WTC11 (cell line): ENCODE results near the gene GUCA2B. TPM values are rescaled to one million over a fixed set of nuclear protein-coding genes. Genes with fewer than 3 reads are reported as not detected.

ENCODE experiments used
- ATAC-seq: fragments of 200-7000 bp; cut with Tn5 transposase; 2 replicates; pipeline ENCODE4 v1.10.0; 2021; ENCODE audit warnings: mild to moderate bottlenecking, moderate library complexity
- CTCF ChIA-PET: fragments of 300-600 bp; sonication (Branson Sonifier 250); formaldehyde crosslinking; loops from one replicate; lab custom pipeline; 2021; ENCODE audit warnings: antibody characterized with exemption; lab: Charles Lee
- POLR2A ChIA-PET: fragments of 350-600 bp; sonication (Branson Sonifier 250); formaldehyde crosslinking; loops from one replicate; lab custom pipeline; 2021; ENCODE audit warnings: antibody characterized with exemption; lab: Charles Lee
- DNase-seq: peaks from one replicate; pipeline ENCODE4 v3.0.0; 2021; ENCODE audit warnings: low spot score
- H3K27ac Mint-ChIP-seq: 2 replicates; pipeline ENCODE4 v1.8.0; 2021; ENCODE audit warnings: mixed read lengths
- H3K27me3 Mint-ChIP-seq: 2 replicates; pipeline ENCODE4 v1.8.0; 2021; ENCODE audit warnings: low read depth, mild to moderate bottlenecking, moderate library complexity, mixed read lengths
- H3K36me3 Mint-ChIP-seq: 2 replicates; pipeline ENCODE4 v1.8.0; 2021; ENCODE audit warnings: mixed read lengths
- H3K4me1 Mint-ChIP-seq: 2 replicates; pipeline ENCODE4 v1.8.0; 2022; ENCODE audit warnings: mixed read lengths
- H3K4me3 Mint-ChIP-seq: 2 replicates; pipeline ENCODE4 v1.8.0; 2021; ENCODE audit warnings: mild to moderate bottlenecking, moderate library complexity, mixed read lengths
- H3K9me3 Mint-ChIP-seq: 2 replicates; pipeline ENCODE4 v1.8.0; 2021; ENCODE audit warnings: mixed read lengths
- ARID4B ChIP-seq: sonication (generic); formaldehyde crosslinking; IDR thresholded peaks from 2 replicates; pipeline ENCODE4 v1.8.0; 2023; ENCODE audit warnings: missing genetic modification reagents, mild to moderate bottlenecking, borderline replicate concordance
- ATF3 ChIP-seq: sonication (generic); formaldehyde crosslinking; conservative IDR thresholded peaks from 2 replicates; pipeline ENCODE4 v1.8.1; 2022; ENCODE audit warnings: mild to moderate bottlenecking, missing genetic modification reagents
- E2F1 ChIP-seq: sonication (generic); formaldehyde crosslinking; IDR thresholded peaks from 2 replicates; pipeline ENCODE4 v1.8.0; 2022; ENCODE audit warnings: mild to moderate bottlenecking, missing genetic modification reagents
- E2F5 ChIP-seq: sonication (generic); formaldehyde crosslinking; IDR thresholded peaks from 2 replicates; pipeline ENCODE4 v1.8.1; 2022; ENCODE audit warnings: mild to moderate bottlenecking, moderate library complexity, missing genetic modification reagents
- FOXP1 ChIP-seq: sonication (generic); formaldehyde crosslinking; IDR thresholded peaks from 2 replicates; pipeline ENCODE4 v1.8.0; 2022; ENCODE audit warnings: missing genetic modification reagents, mild to moderate bottlenecking, moderate library complexity, borderline replicate concordance
- FOXP4 ChIP-seq: sonication (generic); formaldehyde crosslinking; IDR thresholded peaks from 2 replicates; pipeline ENCODE4 v1.8.0; 2022; ENCODE audit warnings: mild to moderate bottlenecking, missing genetic modification reagents
- MLX ChIP-seq: sonication (generic); formaldehyde crosslinking; IDR thresholded peaks from 2 replicates; pipeline ENCODE4 v1.8.1; 2023; ENCODE audit warnings: mild to moderate bottlenecking, missing genetic modification reagents, moderate library complexity
- OVOL2 ChIP-seq: fragments of 250-450 bp; sonication (Bioruptor Pico); IDR thresholded peaks from 2 replicates; pipeline ENCODE4 v1.9.0; 2021; ENCODE audit warnings: mild to moderate bottlenecking, borderline replicate concordance
- PRDM15 ChIP-seq: sonication (generic); formaldehyde crosslinking; IDR thresholded peaks from 2 replicates; pipeline ENCODE4 v1.8.0; 2022; ENCODE audit warnings: missing genetic modification reagents
- PREB ChIP-seq: sonication (generic); formaldehyde crosslinking; IDR thresholded peaks from 2 replicates; pipeline ENCODE4 v1.8.1; 2022; ENCODE audit warnings: mild to moderate bottlenecking, missing genetic modification reagents, moderate library complexity, borderline replicate concordance
- RELA ChIP-seq: sonication (generic); formaldehyde crosslinking; IDR thresholded peaks from 2 replicates; pipeline ENCODE4 v1.8.1; 2022; ENCODE audit warnings: missing genetic modification reagents, mild to moderate bottlenecking, borderline replicate concordance
- SMAD4 ChIP-seq: sonication (generic); formaldehyde crosslinking; IDR thresholded peaks from 2 replicates; pipeline ENCODE4 v1.8.0; 2022; ENCODE audit warnings: mild to moderate bottlenecking, missing genetic modification reagents
- USF1 ChIP-seq: sonication (generic); formaldehyde crosslinking; IDR thresholded peaks from 2 replicates; pipeline ENCODE4 v1.8.0; 2022; ENCODE audit warnings: mild to moderate bottlenecking, missing genetic modification reagents
- ZNF219 ChIP-seq: sonication (generic); formaldehyde crosslinking; IDR thresholded peaks from 2 replicates; pipeline ENCODE4 v1.8.0; 2023; ENCODE audit warnings: missing genetic modification reagents, mild to moderate bottlenecking, borderline replicate concordance
- ZNF232 ChIP-seq: sonication (generic); formaldehyde crosslinking; IDR thresholded peaks from 2 replicates; pipeline ENCODE4 v1.8.0; 2022; ENCODE audit warnings: mild to moderate bottlenecking, missing genetic modification reagents
- ZNF317 ChIP-seq: sonication (generic); formaldehyde crosslinking; IDR thresholded peaks from 2 replicates; pipeline ENCODE4 v1.8.1; 2023; ENCODE audit warnings: low read depth, mild to moderate bottlenecking, moderate library complexity, missing genetic modification reagents, borderline replicate concordance
- ZNF423 ChIP-seq: fragments of 250-450 bp; sonication (Bioruptor Pico); IDR thresholded peaks from 2 replicates; pipeline ENCODE4 v2.1.2; 2022; ENCODE audit warnings: mild to moderate bottlenecking, moderate library complexity
- total RNA-seq: library from RNA; stranded (reverse); gene quantifications from 3 replicates; pipeline ENCODE4 v1.2.3, GENCODE V29; 2021

Gene GUCA2B
- total RNA-seq, 1 experiment from 2014 or later: not detected

- no peaks in the 10 kb centered on the region for H3K36me3 Mint-ChIP-seq
- no peak overlapping the region for H3K27ac Mint-ChIP-seq
- no peak for DNase-seq
- TF ChIP-seq OVOL2 (no peak), FOXP1 (CRISPR knock-in tag) (no peak), ZNF317 (CRISPR knock-in tag) (no peak), E2F5 (CRISPR knock-in tag) (no peak), ZNF232 (no peak), FOXP4 (CRISPR knock-in tag) (no peak), ZNF423 (CRISPR knock-in tag) (no peak), E2F1 (CRISPR knock-in tag) (no peak), RELA (no peak), MLX (CRISPR knock-in tag) (no peak), ZNF219 (CRISPR knock-in tag) (no peak), PREB (no peak), SMAD4 (no peak), ATF3 (CRISPR knock-in tag) (no peak), USF1 (no peak)
- no peaks in the 10 kb centered on the region; the same call in 1 of the 2 replicates for H3K9me3 Mint-ChIP-seq
- no peak overlapping the region for H3K4me3 Mint-ChIP-seq
- no peak for ATAC-seq
- H3K4me1 Mint-ChIP-seq: no peaks in the 10 kb centered on the region
- POLR2A ChIA-PET: no interaction called here
- CTCF ChIA-PET: interaction anchor here (1.5 kb wide), 1 partner anchor 20 kb away, joined by 10 read pairs; no protein-coding TSS in a partner anchor
- H3K27me3 Mint-ChIP-seq: no peaks in the 10 kb centered on the region
These were observed 414 bp downstream of the GUCA2B start for GRCh38 chr1:42153624-42154023.

- no peaks in the 10 kb centered on the region for H3K4me1 Mint-ChIP-seq
- ATAC-seq (no peak), DNase-seq (no peak)
- CTCF ChIA-PET: interaction anchor here (1.5 kb wide), 1 partner anchor 19 kb away, joined by 10 read pairs; no protein-coding TSS in a partner anchor
- no peaks in the 10 kb centered on the region for H3K36me3 Mint-ChIP-seq
- H3K27me3 Mint-ChIP-seq: no peaks in the 10 kb centered on the region
- no peak overlapping the region for H3K27ac Mint-ChIP-seq
- no peak overlapping the region for H3K4me3 Mint-ChIP-seq
- H3K9me3 Mint-ChIP-seq: no peaks in the 10 kb centered on the region; the same call in 1 of the 2 replicates
- POLR2A ChIA-PET: no interaction called here
- TF ChIP-seq ARID4B (no peak), PRDM15 (CRISPR knock-in tag) (no peak)
These were observed 1.5 kb downstream of the GUCA2B start for GRCh38 chr1:42154685-42155084.
